Right forelimb (tissue), 1 donor: ENCODE results near the gene RMC1.
"Not testable (repeated sequence)": the region's sequence is repeated elsewhere in the genome, so short reads cannot be mapped to it uniquely, and the experiment has no call there.

Experiments
- DNase-seq: peaks from one replicate; pipeline ENCODE4 v3.0.0-alpha.2; 2018

The RMC1 gene

GRCh38 chr18:23567671-23568070 is 64.4 kb downstream of the RMC1 start:
- DNase-seq, result no peak

GRCh38 chr18:23568281-23569138 is 65.2 kb downstream of the RMC1 start:
- no peak for DNase-seq

- no peak for DNase-seq
Measured at GRCh38 chr18:23569299-23570063, 66.2 kb downstream of the RMC1 start.

GRCh38 chr18:23570912-23571504 is 67.7 kb downstream of the RMC1 start:
- DNase-seq, result no peak

- no peak for DNase-seq
Measured at GRCh38 chr18:23572012-23572411, 68.7 kb downstream of the RMC1 start.

- no peak for DNase-seq
Measured at GRCh38 chr18:23572570-23572969, 69.3 kb downstream of the RMC1 start.

- DNase-seq, result no peak
Measured at GRCh38 chr18:23573020-23573419, 69.7 kb downstream of the RMC1 start.

- DNase-seq, result no peak
Measured at GRCh38 chr18:23573626-23574431, 70.5 kb downstream of the RMC1 start.

GRCh38 chr18:23574611-23575308 is 71.4 kb downstream of the RMC1 start:
- DNase-seq, result no peak

- DNase-seq, result no peak
Measured at GRCh38 chr18:23575309-23575651, 72.0 kb downstream of the RMC1 start.

GRCh38 chr18:23577521-23577920 is 74.2 kb downstream of the RMC1 start:
- DNase-seq, result not testable (repeated sequence)

GRCh38 chr18:23578067-23578701 is 74.9 kb downstream of the RMC1 start:
- DNase-seq, result no peak

GRCh38 chr18:23578891-23579653 is 75.8 kb downstream of the RMC1 start:
- no peak for DNase-seq

- no peak for DNase-seq
Measured at GRCh38 chr18:23580677-23581367, 77.5 kb downstream of the RMC1 start.
